Effector CD4-positive, alpha-beta T cell (primary cell): Measurements from ENCODE around the gene CYTH4.

Experiments
- DNase-seq: peaks from one replicate; pipeline ENCODE4 v3.0.0-alpha.2; 2020

Gene CYTH4

GRCh38 chr22:37273126-37273845, 9.0 kb upstream of the CYTH4 start:
- no peak for DNase-seq

GRCh38 chr22:37273846-37274225, 8.5 kb upstream of the CYTH4 start:
- DNase-seq: no peak

GRCh38 chr22:37274380-37274862, 7.9 kb upstream of the CYTH4 start:
- DNase-seq: no peak

DNA sequence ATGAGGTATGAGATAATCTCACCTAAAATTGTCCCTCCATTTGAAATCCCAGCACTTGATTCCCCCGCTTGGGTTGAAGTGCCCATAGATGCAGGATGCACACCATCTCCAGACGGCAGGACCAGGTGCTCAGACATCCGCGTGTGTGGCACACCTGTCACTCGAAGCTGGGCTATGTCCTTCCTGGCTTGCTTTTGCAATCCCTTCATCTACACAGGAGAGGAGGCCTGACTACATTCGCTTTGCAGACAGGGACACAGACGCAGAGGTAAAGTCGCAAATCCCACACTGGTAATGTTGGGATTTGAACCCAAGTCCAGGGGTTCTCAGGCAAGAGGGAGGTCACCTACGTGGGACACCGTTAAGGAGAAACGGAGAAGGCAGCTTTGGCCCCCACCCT, 7.2 kb upstream of the CYTH4 start:
- no peak for DNase-seq

DNA sequence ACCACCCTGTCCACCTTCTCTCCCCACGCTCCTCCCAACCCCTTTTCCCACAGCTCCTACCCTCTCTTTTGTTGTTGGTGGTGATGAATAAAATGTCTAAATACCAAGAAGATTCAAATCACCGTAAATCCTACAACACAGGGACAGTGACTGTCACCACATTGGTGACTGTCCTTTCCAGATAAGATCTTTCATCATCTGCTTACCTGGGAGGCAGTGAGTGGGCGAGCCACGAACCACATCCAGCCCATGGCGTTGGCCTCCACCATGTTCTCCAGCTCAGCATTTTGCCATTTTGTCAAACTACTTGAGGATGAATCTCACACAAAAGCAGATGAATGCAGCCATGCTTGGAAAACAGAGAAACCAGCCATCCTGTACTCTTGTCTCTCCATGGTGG, 6.7 kb upstream of the CYTH4 start:
- DNase-seq: no peak

DNA sequence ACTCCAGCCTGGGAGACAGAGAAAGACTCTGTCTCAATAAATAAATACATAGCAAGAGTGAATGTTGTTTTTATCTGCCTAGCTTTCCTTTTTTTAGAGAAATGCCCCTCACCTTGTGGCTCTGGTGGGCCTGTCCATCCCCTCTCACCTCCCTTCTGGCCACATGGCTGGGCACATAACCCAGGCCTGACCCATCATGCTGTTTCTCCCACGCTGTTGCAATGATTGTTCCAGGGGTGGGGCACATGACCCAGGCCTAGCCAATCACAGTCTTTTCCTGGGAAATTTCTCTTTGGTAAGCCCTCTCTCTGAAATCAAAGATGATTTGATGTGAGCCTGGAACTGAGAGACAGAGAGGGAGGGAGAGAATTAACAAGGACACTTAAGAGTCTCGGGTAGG, 5.5 kb upstream of the CYTH4 start:
- no peak for DNase-seq

- no peak for DNase-seq
These were observed 4.9 kb upstream of the CYTH4 start for GRCh38 chr22:37277384-37277783.

- DNase-seq: no peak
These were observed 4.0 kb upstream of the CYTH4 start for GRCh38 chr22:37278261-37278660.

DNA sequence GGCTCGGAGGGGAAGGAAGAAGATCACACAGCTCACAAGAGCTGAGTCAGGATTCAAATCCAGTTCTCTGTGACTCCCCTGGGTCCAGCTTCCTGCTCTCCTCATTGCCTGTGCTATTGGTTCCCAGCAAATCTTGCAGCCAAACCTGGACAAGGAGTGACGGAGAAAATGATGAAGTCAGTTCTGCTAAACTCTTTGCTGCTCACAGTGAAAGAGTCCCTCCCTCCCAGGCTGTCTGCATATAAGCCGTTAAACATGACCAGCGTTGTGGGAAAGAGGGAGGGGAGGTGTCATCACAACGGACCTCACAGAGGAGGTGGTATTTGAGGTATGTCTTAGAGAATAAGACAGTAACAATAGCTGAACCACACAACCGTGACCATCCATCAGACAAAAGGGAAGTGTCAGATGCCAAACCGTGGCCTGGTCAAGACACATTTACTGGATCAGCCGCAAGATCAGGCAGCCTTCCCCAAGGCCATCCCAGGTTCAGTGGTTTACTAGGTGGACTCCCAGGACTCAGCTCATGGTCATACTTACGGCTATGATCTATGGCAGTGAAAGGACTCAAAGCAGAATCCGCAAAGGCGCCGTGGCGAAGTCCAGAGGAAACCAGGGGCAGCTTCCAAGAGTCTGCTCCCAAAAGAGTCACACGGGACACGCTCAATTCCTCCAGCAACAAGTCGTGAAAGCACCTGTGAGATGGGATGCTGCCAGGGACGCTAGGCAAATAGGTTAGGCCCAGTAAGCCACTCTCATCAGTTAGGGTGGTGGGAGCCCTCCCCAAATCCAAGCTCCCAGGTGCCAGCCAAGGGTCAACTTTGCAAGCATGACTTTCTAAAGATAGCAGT, 2.8 kb upstream of the CYTH4 start:
- no peak for DNase-seq

- no peak for DNase-seq
These were observed 1.6 kb upstream of the CYTH4 start for GRCh38 chr22:37280718-37281117.

GRCh38 chr22:37281195-37281594, 1.1 kb upstream of the CYTH4 start:
- DNase-seq: no peak

DNA sequence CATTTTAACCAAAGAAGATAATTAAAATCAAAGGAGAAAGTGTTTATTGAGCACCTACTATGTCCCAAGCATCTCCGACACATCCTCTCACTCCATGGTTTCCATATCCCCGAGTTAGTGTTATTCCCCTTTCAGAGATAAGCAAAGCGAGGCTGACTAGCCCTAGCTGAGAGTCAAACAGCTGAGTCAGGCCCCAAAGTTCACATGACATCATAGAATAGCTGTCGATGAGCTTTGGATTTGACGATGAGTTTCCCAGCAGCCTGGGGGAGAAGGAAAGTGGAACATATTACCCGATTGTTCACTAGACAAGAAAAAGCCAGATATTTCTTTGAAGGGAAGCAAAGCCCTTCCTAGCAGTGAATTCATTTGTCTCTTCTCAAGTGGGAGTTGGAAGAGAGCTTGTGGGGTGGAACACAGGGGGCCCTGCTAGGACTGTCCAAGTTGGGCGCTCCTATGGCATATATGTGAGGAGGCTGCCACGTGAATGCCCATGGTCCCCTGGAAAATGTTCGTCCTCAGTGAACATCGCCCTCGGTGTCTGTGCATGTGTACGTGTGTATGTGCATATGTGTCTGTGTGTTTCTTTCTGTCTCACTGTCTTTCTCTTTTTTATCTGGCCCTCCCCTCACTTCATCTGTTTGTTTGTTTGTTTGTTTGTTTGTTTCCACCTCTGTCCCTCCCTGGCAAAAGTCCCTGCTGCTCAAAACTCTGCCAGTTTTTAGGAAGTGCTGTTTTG, 493 bp upstream of the CYTH4 start:
- no peak for DNase-seq

DNA sequence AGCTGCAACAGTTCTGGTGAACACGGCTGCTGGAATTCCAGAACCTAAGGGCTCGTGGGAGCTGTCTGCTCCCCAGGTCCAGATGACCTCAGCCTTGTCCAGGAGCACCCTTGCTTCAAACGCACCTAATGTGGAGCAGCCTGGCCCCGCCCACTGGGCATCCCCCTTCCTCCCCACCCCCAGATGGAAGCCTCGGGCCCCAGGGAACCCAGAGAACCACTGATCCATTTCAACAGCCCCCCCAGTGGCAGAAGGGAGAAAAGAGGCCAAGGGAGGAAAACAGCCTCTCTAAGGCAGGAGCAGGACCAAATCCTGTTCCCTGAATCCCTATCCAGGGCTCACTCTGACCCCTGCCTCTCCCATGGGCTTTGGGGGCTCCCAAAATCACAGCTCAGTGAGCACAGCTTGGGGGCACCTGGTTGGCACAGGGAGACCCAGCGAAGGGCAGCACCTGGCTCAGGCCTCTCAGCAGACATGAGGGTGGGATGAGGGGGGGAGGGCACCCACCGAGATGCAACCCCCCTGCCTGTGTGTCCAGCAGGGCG, 1.2 kb downstream of the CYTH4 start:
- DNase-seq: peak; percentile 57

GRCh38 chr22:37284126-37284804, 2.0 kb downstream of the CYTH4 start:
- no peak for DNase-seq

- peak; percentile 43 for DNase-seq
These were observed 2.6 kb downstream of the CYTH4 start for GRCh38 chr22:37284805-37285355.

- no peak for DNase-seq
These were observed 3.6 kb downstream of the CYTH4 start for GRCh38 chr22:37285937-37286336.

GRCh38 chr22:37287550-37287951, 5.2 kb downstream of the CYTH4 start:
- no peak for DNase-seq

DNA sequence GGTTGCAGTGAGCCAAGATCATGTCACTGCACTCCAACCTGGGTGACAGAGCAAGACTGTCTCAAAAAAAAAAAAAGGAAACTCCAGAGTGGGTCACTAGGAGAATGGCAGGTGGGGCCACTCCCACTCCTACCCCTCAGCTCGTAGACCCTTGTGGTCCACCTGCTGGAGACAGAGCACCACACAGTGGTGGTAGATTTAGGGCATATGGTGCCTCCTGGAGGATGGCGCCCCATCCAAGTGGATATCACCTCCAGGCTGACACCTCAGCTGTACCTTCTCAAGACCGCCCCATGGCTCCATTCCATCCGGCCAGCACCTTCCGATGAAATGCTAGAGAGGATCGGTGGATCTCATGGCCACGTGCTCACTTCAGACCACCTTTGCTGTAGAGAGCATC, 6.2 kb downstream of the CYTH4 start:
- DNase-seq: no peak

- no peak for DNase-seq
These were observed 6.9 kb downstream of the CYTH4 start for GRCh38 chr22:37289156-37289735.

GRCh38 chr22:37290737-37291136, 8.4 kb downstream of the CYTH4 start:
- no peak for DNase-seq

DNA sequence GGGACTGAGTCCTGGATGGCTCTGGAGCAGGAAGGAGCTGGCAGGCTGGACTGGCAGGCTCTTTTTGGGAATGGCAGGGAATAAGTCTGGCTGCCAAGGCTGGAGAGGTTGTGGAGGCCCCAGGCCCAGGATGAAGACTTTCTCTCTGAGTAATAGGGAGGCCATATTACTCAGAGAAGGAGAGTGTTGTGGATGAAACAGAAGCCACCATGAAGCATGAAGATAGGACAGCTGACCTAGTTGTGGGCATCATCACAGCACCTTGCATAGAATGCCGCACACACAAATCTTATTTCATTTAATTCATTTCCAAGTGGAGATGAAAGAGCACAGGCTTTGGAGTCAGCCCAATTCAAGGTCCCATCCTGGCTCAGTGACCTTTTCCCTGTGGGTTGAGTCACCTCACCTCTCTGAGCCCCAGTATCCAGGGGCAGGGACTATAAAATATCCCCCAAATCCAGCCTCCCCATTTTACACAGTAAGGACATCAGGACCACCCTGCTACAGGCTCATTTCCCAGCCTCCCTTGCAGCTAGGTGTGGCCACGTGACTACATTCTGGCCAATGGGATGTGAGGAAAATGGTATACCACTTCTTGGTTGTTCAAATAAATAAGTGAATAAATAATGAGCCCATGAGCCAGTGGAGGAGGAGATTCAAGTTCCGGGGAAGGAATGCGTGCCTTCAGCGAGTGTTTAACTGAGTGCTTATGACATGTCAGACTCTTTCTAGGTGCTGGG, 9.4 kb downstream of the CYTH4 start:
- DNase-seq: no peak
